GM21529 (cell line): ENCODE results near the gene GFPT2.

ENCODE experiments used
- ATAC-seq: cut with Tn5 transposase; IDR thresholded peaks from one replicate; pipeline ENCODE4 v1.9.1; 2021; ENCODE audit not compliant: unreplicated experiment

The GFPT2 gene

GRCh38 chr5:180378438-180379344 is 25.6 kb upstream of the GFPT2 start:
- ATAC-seq = no peak

- ATAC-seq = no peak
Observed at GRCh38 chr5:180377556-180378197, 24.5 kb upstream of the GFPT2 start.

- ATAC-seq = no peak
Observed at GRCh38 chr5:180376511-180376910, 23.4 kb upstream of the GFPT2 start.

GRCh38 chr5:180375955-180376354 is 22.8 kb upstream of the GFPT2 start:
- ATAC-seq = no peak

GRCh38 chr5:180375291-180375690 is 22.2 kb upstream of the GFPT2 start:
- ATAC-seq = no peak

- no peak for ATAC-seq
Observed at GRCh38 chr5:180373870-180374269, 20.7 kb upstream of the GFPT2 start.

GRCh38 chr5:180373454-180373853 is 20.3 kb upstream of the GFPT2 start:
- ATAC-seq = no peak

GRCh38 chr5:180371949-180372348 is 18.8 kb upstream of the GFPT2 start:
- ATAC-seq = no peak

- no peak for ATAC-seq
Observed at GRCh38 chr5:180370861-180371641, 17.9 kb upstream of the GFPT2 start.

GRCh38 chr5:180367991-180368390 is 14.9 kb upstream of the GFPT2 start:
- ATAC-seq = no peak

- ATAC-seq = no peak
Observed at GRCh38 chr5:180367300-180367699, 14.2 kb upstream of the GFPT2 start.

- ATAC-seq = no peak
Observed at GRCh38 chr5:180366326-180366725, 13.2 kb upstream of the GFPT2 start.

GRCh38 chr5:180365829-180366228 is 12.7 kb upstream of the GFPT2 start:
- ATAC-seq = no peak

GRCh38 chr5:180364306-180364856 is 11.2 kb upstream of the GFPT2 start:
- ATAC-seq = no peak

- ATAC-seq = no peak
Observed at GRCh38 chr5:180360078-180360957, 7.2 kb upstream of the GFPT2 start.

GRCh38 chr5:180358694-180359093 is 5.6 kb upstream of the GFPT2 start:
- ATAC-seq = no peak

GRCh38 chr5:180358179-180358578 is 5.0 kb upstream of the GFPT2 start:
- ATAC-seq = no peak

GRCh38 chr5:180354966-180355365 is 1.8 kb upstream of the GFPT2 start:
- no peak for ATAC-seq

GRCh38 chr5:180353980-180354452 is 880 bp upstream of the GFPT2 start:
- no peak for ATAC-seq
